HEK293 (cell line): ENCODE results near the gene VPS54.

Experiments
- GLIS2 ChIP-seq: fragments of 450-650 bp; formaldehyde crosslinking; IDR thresholded peaks from 2 replicates; pipeline ENCODE4 v1.5.1; 2016; ENCODE audit warnings: missing biosample characterization, missing genetic modification characterization
- MZF1 ChIP-seq: fragments of 450-650 bp; formaldehyde crosslinking; IDR thresholded peaks from 2 replicates; pipeline ENCODE4 v1.5.1; 2017; ENCODE audit warnings: missing biosample characterization, missing genetic modification characterization, borderline replicate concordance
- PRDM1 ChIP-seq: fragments of 450-650 bp; formaldehyde crosslinking; IDR thresholded peaks from 2 replicates; pipeline ENCODE4; 2016; ENCODE audit warnings: missing biosample characterization, missing genetic modification characterization
- RBAK ChIP-seq: fragments of 450-650 bp; formaldehyde crosslinking; IDR thresholded peaks from 2 replicates; pipeline ENCODE4 v1.5.1; 2016; ENCODE audit warnings: missing biosample characterization, missing genetic modification characterization
- SETDB1 ChIP-seq: IDR thresholded peaks from one replicate; pipeline ENCODE4 v1.6.1; 2017; ENCODE audit warnings: mild to moderate bottlenecking, low read length, moderate library complexity, mixed read lengths; ENCODE audit not compliant: insufficient read length
- TRIM28 ChIP-seq: IDR thresholded peaks from 2 replicates; pipeline ENCODE4 v1.6.1; 2011; ENCODE audit warnings: low read length, control low read depth, borderline replicate concordance
- TSHZ1 ChIP-seq: fragments of 450-650 bp; formaldehyde crosslinking; IDR thresholded peaks from 2 replicates; pipeline ENCODE4 v1.5.1; 2016; ENCODE audit warnings: missing biosample characterization, missing genetic modification characterization, borderline replicate concordance
- YY2 ChIP-seq: fragments of 450-650 bp; formaldehyde crosslinking; IDR thresholded peaks from 2 replicates; pipeline ENCODE4 v1.5.1; 2016; ENCODE audit warnings: missing biosample characterization, missing genetic modification characterization
- ZBTB44 ChIP-seq: fragments of 450-650 bp; IDR thresholded peaks from 2 replicates; pipeline ENCODE4 v1.5.1; 2018; ENCODE audit warnings: missing biosample characterization, mild to moderate bottlenecking, missing genetic modification characterization
- ZEB2 ChIP-seq: fragments of 450-650 bp; formaldehyde crosslinking; IDR thresholded peaks from 2 replicates; pipeline ENCODE4 v1.5.1; 2016; ENCODE audit warnings: missing biosample characterization, missing genetic modification characterization
- ZFP37 ChIP-seq: fragments of 450-650 bp; formaldehyde crosslinking; IDR thresholded peaks from 2 replicates; pipeline ENCODE4 v1.5.1; 2016; ENCODE audit warnings: missing biosample characterization, missing genetic modification characterization
- ZFP69B ChIP-seq: fragments of 450-650 bp; formaldehyde crosslinking; IDR thresholded peaks from 2 replicates; pipeline ENCODE4 v1.5.1; 2016; ENCODE audit warnings: missing biosample characterization, missing genetic modification characterization
- ZNF114 ChIP-seq: fragments of 450-650 bp; formaldehyde crosslinking; IDR thresholded peaks from 2 replicates; pipeline ENCODE4 v1.5.0; 2017; ENCODE audit warnings: missing biosample characterization, missing genetic modification characterization
- ZNF175 ChIP-seq: fragments of 450-650 bp; formaldehyde crosslinking; IDR thresholded peaks from 2 replicates; pipeline ENCODE4 v1.5.1; 2016; ENCODE audit warnings: missing biosample characterization, missing genetic modification characterization
- ZNF2 ChIP-seq: fragments of 450-650 bp; formaldehyde crosslinking; IDR thresholded peaks from 2 replicates; pipeline ENCODE4 v1.5.1; 2016; ENCODE audit warnings: missing biosample characterization, missing genetic modification characterization
- ZNF23 ChIP-seq: fragments of 450-650 bp; formaldehyde crosslinking; IDR thresholded peaks from 2 replicates; pipeline ENCODE4 v1.5.1; 2016; ENCODE audit warnings: missing biosample characterization, missing genetic modification characterization, borderline replicate concordance
- ZNF280D ChIP-seq: fragments of 450-650 bp; formaldehyde crosslinking; IDR thresholded peaks from 2 replicates; pipeline ENCODE4 v1.5.1; 2016; ENCODE audit warnings: missing biosample characterization, missing genetic modification characterization
- ZNF398 ChIP-seq: fragments of 450-650 bp; formaldehyde crosslinking; IDR thresholded peaks from 2 replicates; pipeline ENCODE4 v1.5.1; 2017; ENCODE audit warnings: missing biosample characterization, missing genetic modification characterization
- ZNF426 ChIP-seq: fragments of 450-650 bp; formaldehyde crosslinking; IDR thresholded peaks from 2 replicates; pipeline ENCODE4 v1.5.1; 2017; ENCODE audit warnings: missing biosample characterization, missing genetic modification characterization, mild to moderate bottlenecking, inconsistent platforms, moderate library complexity
- ZNF510 ChIP-seq: fragments of 450-650 bp; formaldehyde crosslinking; IDR thresholded peaks from 2 replicates; pipeline ENCODE4 v1.5.1; 2018; ENCODE audit warnings: mild to moderate bottlenecking, missing genetic modification characterization, missing biosample characterization; ENCODE audit not compliant: insufficient replicate concordance
- ZNF548 ChIP-seq: fragments of 450-650 bp; formaldehyde crosslinking; IDR thresholded peaks from 2 replicates; pipeline ENCODE4 v1.5.1; 2016; ENCODE audit warnings: missing biosample characterization, missing genetic modification characterization
- ZNF664 ChIP-seq: fragments of 450-650 bp; formaldehyde crosslinking; IDR thresholded peaks from 2 replicates; pipeline ENCODE4 v1.5.1; 2016; ENCODE audit warnings: missing biosample characterization, missing genetic modification characterization
- ZNF677 ChIP-seq: fragments of 450-650 bp; IDR thresholded peaks from 2 replicates; pipeline ENCODE4 v1.5.0; 2018; ENCODE audit warnings: missing biosample characterization, mild to moderate bottlenecking, missing genetic modification characterization, moderate library complexity
- ZNF704 ChIP-seq: fragments of 450-650 bp; formaldehyde crosslinking; IDR thresholded peaks from 2 replicates; pipeline ENCODE4 v1.5.1; 2016; ENCODE audit warnings: missing biosample characterization, missing genetic modification characterization
- ZNF837 ChIP-seq: fragments of 450-650 bp; formaldehyde crosslinking; IDR thresholded peaks from 2 replicates; pipeline ENCODE4 v1.5.1; 2016; ENCODE audit warnings: missing biosample characterization, missing genetic modification characterization
- ZSCAN16 ChIP-seq: fragments of 450-650 bp; formaldehyde crosslinking; IDR thresholded peaks from 2 replicates; pipeline ENCODE4 v1.5.1; 2016; ENCODE audit warnings: missing biosample characterization, missing genetic modification characterization
- ZXDB ChIP-seq: fragments of 450-650 bp; formaldehyde crosslinking; IDR thresholded peaks from 2 replicates; pipeline ENCODE4 v1.5.1; 2016; ENCODE audit warnings: missing biosample characterization, missing genetic modification characterization

The VPS54 gene

GRCh38 chr2:64019083-64019974, at the start of gene VPS54 (continued):
- peak; percentile 56 for TF ChIP-seq ZEB2 (tag by site-specific recombination)
- TF ChIP-seq ZNF664 (tag by site-specific recombination), result no peak
- 0 out of 2 replicates have a peak, but pooled peaks have one; percentile 23 for TF ChIP-seq ZFP69B (tag by site-specific recombination)
- TF ChIP-seq ZNF114, result no peak
- TF ChIP-seq ZNF677 (tag by site-specific recombination), result no peak
- TF ChIP-seq ZSCAN16 (tag by site-specific recombination), result no peak
- TF ChIP-seq ZFP37 (tag by site-specific recombination), result no peak
- 0 out of 2 replicates have a peak, but pooled peaks have one; percentile 23 for TF ChIP-seq ZNF2 (tag by site-specific recombination)
- no peak for TF ChIP-seq ZNF510 (tag by site-specific recombination)
- TF ChIP-seq ZNF23 (tag by site-specific recombination), result no peak
- TF ChIP-seq SETDB1, result no peak
- TF ChIP-seq MZF1 (tag by site-specific recombination), result no peak
- TF ChIP-seq ZNF398 (tag by site-specific recombination), result peak; percentile 69
- TF ChIP-seq ZBTB44, result no peak
- TF ChIP-seq TSHZ1 (tag by site-specific recombination), result peak; percentile 21; the same call in 1 of the 2 replicates
- TF ChIP-seq ZNF426 (tag by site-specific recombination), result no peak
- no peak for TF ChIP-seq RBAK (tag by site-specific recombination)
- TF ChIP-seq TRIM28, result no peak
- no peak for TF ChIP-seq ZNF704 (tag by site-specific recombination)
- TF ChIP-seq ZXDB (tag by site-specific recombination), result peak; percentile 45; the same call in 1 of the 2 replicates
- TF ChIP-seq YY2, result no peak
- TF ChIP-seq ZNF548 (tag by site-specific recombination), result no peak
- 0 out of 2 replicates have a peak, but pooled peaks have one; percentile 24 for TF ChIP-seq ZNF280D (tag by site-specific recombination)
- TF ChIP-seq PRDM1 (tag by site-specific recombination), result 0 out of 2 replicates have a peak, but pooled peaks have one; percentile 5
- no peak for TF ChIP-seq ZNF175
- TF ChIP-seq ZNF837, result no peak
- TF ChIP-seq GLIS2 (tag by site-specific recombination), result peak; percentile 51; the same call in 1 of the 2 replicates
